Progenitor cell of endocrine pancreas (in vitro differentiated cells): Measurements from ENCODE around the gene PERCC1. TPM values are rescaled to one million over a fixed set of nuclear protein-coding genes. Genes with fewer than 3 reads are reported as not detected.
A peak's percentile ranks its signal among the peaks of the same experiment; 100 is the strongest.

Source experiments
- DNase-seq: peaks from one replicate; pipeline ENCODE4 v3.0.0; 2021; ENCODE audit warnings: low spot score; ENCODE audit not compliant: unreplicated experiment
- H3K27ac Mint-ChIP-seq: 2 replicates; pipeline ENCODE4 v1.8.0; 2021; ENCODE audit warnings: mild to moderate bottlenecking, moderate library complexity, mixed read lengths
- H3K27me3 Mint-ChIP-seq: 2 replicates; pipeline ENCODE4 v1.8.0; 2021; ENCODE audit warnings: mixed read lengths
- H3K36me3 Mint-ChIP-seq: 2 replicates; pipeline ENCODE4 v1.8.0; 2022; ENCODE audit warnings: mixed read lengths; ENCODE audit not compliant: insufficient read depth
- H3K4me1 Mint-ChIP-seq: 2 replicates; pipeline ENCODE4 v1.8.0; 2021; ENCODE audit warnings: low read depth, mixed read lengths
- H3K4me3 Mint-ChIP-seq: 2 replicates; pipeline ENCODE4 v1.8.0; 2021; ENCODE audit warnings: low read depth, mild to moderate bottlenecking, moderate library complexity, mixed read lengths
- H3K9me3 Mint-ChIP-seq: 2 replicates; pipeline ENCODE4 v1.8.0; 2021; ENCODE audit warnings: low read depth, mixed read lengths
- total RNA-seq: library from RNA; stranded (reverse); gene quantifications from 2 replicates; pipeline ENCODE4 v1.2.1, GENCODE V29; 2021
- TF ChIP-seq, protein P1 (sequence below): fragments of 200-600 bp; sonication (generic); IDR thresholded peaks from one replicate; pipeline ENCODE4 v1.5.0; 2021; ENCODE audit warnings: antibody characterized with exemption, mild to moderate bottlenecking; ENCODE audit not compliant: unreplicated experiment

The PERCC1 gene
- total RNA-seq, 1 donor from 2014 or later: 7.6 TPM

DNA sequence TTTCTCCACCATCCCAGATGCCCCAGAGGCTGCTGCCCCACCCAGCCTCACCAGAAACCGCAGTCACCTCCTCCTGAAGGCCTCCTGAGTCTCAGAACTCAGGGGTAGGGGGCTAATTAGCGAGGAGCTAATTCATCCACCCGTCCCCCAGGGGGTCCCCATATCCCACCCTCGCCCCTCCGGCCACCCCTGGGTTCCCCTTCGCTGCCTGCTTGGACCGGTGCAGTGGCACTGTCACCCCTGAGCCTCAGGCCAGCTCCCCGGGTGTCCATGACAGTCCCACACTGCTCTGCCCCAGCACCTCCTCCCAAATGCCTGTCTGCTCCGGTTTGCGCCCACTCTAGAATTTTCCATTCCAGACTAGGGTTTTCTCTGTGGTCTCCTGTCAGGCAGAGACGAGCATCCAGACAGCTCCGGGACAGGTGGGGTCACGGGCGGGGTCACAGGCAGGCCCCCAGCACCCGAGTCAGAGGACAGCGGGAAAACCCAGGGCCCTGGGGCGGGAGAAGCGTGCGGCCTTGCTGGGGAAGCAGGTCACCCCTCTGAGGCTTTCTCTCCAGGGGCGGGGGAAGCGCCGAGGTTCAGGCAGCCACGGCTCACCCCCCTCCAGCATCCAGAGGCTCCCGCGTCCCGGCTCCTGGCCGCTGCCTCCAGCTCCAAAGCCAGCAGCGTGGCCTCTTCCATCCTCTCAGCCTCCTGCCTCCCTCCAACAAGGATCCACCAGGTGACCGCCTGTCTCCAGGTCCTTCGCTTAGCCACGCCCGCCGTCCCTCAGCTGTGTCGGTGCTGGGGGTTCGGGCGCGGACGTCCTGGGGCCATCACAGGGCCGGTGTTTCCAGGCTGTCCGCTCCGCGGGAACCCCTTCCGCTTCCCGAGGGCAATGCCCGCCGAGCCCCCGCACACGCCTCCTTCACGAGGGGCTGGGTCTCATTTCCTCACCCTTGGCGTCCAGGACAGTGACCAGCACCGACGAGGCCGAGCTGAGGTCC is 3.1 kb upstream of the PERCC1 start:
- TF ChIP-seq, protein P1, sequence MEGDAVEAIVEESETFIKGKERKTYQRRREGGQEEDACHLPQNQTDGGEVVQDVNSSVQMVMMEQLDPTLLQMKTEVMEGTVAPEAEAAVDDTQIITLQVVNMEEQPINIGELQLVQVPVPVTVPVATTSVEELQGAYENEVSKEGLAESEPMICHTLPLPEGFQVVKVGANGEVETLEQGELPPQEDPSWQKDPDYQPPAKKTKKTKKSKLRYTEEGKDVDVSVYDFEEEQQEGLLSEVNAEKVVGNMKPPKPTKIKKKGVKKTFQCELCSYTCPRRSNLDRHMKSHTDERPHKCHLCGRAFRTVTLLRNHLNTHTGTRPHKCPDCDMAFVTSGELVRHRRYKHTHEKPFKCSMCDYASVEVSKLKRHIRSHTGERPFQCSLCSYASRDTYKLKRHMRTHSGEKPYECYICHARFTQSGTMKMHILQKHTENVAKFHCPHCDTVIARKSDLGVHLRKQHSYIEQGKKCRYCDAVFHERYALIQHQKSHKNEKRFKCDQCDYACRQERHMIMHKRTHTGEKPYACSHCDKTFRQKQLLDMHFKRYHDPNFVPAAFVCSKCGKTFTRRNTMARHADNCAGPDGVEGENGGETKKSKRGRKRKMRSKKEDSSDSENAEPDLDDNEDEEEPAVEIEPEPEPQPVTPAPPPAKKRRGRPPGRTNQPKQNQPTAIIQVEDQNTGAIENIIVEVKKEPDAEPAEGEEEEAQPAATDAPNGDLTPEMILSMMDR: no peak
- Mint-ChIP-seq H3K4me1 (peaks cover 22% of the 10 kb centered on the region), H3K36me3 (no peaks in the 10 kb centered on the region), H3K4me3 (no peak overlapping the region), H3K9me3 (no peaks in the 10 kb centered on the region), H3K27me3 (no peaks in the 10 kb centered on the region), H3K27ac (no peak overlapping the region)
- DNase-seq: no peak

DNA sequence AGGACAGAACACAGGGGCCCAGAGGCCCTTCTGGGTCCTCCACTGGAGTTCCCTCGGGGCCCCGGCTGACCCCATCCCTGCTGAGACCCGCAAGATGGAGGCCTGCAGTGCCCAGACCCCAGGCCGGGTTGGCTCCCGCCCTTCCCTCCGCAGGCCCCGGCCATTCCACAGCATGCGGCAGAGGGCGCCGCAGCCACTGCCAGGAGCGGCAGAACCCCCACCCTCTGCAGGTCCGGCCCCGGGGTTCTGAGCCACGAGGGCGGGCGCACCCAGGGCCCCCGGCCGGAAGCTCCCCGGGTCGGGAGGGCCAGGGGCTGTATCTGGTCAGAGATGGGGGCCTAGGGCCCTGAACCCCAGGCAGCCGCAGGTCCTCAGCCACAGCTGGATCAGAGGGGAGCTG is 2.4 kb upstream of the PERCC1 start:
- Mint-ChIP-seq H3K4me3 (no peak overlapping the region), H3K27ac (no peak overlapping the region), H3K9me3 (no peaks in the 10 kb centered on the region), H3K27me3 (no peaks in the 10 kb centered on the region), H3K4me1 (peaks cover 22% of the 10 kb centered on the region), H3K36me3 (no peaks in the 10 kb centered on the region)
- DNase-seq: no peak
- TF ChIP-seq, protein P1: no peak

DNA sequence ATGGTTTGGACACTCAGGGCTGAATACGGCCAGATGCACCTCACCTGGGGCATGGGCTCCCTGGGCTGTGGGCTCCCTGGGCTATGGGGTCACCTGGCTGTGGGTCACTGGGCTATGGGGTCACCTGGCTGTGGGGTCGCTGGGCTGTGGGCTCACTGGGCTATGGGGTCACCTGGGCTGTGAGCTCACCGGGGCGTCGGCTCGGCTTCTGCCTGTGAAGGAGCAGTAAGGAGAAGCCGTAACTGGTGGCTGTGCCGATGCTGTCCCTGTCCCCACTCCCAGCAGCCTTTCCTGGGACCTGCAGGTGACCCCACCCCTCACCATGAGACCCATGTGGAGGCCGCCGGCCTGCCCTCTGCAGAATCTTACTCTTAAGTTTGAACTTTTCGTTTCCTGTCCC is 1.9 kb upstream of the PERCC1 start:
- DNase-seq: no peak
- H3K9me3 Mint-ChIP-seq: no peaks in the 10 kb centered on the region
- no peaks in the 10 kb centered on the region for H3K36me3 Mint-ChIP-seq
- peaks cover 22% of the 10 kb centered on the region for H3K4me1 Mint-ChIP-seq
- H3K27ac Mint-ChIP-seq: no peak overlapping the region
- TF ChIP-seq, protein P1: no peak
- no peaks in the 10 kb centered on the region for H3K27me3 Mint-ChIP-seq
- no peak overlapping the region for H3K4me3 Mint-ChIP-seq

DNA sequence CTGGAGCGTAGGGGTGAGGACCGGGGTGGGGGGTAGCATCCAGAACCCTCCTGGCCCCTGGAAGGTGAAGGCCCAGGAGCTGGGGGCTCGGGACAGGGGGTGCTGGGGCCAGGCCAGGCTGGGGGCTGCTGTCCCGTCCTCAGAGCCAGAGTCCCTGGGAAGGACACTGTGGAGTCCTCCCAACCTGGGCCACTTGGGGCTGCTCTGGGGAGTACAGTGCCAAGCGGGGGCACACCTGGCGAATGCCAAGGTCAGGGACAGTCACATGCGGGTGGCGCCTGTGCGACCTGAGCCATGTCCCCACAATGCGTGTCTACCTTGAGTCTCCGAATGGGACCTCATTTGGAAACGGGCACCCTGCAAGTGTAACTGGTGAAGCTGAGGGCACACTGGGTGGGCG is 1.2 kb upstream of the PERCC1 start:
- Mint-ChIP-seq H3K9me3 (no peaks in the 10 kb centered on the region), H3K4me3 (no peak overlapping the region), H3K27me3 (no peaks in the 10 kb centered on the region), H3K27ac (peak overlapping the region; percentile 67), H3K36me3 (no peaks in the 10 kb centered on the region), H3K4me1 (peaks cover 22% of the 10 kb centered on the region)
- DNase-seq: no peak
- TF ChIP-seq, protein P1: no peak

DNA sequence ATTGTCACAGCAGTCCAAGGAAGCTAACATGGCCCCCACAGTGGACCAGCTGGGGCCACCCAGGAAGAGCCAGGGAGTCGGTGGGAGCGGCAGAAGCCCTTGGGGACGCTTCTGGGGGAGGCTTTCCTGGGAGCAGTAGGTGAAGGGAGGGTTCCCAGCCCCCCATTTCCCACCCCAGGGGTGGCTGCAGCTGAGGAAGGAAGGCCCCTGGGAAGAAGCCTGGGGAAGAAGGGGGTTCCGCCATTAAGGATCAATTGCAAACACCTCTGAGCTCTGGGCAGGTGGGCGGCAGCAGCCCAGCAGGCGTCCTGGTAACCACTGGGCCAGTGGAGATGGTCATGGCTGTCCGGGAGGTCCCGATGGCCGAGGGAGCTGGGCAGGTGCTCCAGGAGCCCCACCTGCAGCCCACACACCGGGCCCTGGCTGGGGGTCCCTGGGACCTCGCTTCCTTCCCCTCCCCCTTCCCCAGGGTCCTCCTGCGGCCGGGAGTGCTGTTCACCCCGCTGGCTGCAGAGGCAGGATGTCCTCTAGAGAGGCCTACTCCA is 592 bp upstream of the PERCC1 start:
- Mint-ChIP-seq H3K36me3 (no peaks in the 10 kb centered on the region), H3K27me3 (no peaks in the 10 kb centered on the region), H3K9me3 (no peaks in the 10 kb centered on the region), H3K4me1 (peaks cover 22% of the 10 kb centered on the region), H3K27ac (peak overlapping the region; percentile 67), H3K4me3 (peak overlapping the region; percentile 21)
- TF ChIP-seq, protein P1: no peak
- no peak for DNase-seq
